Osteocyte (in vitro differentiated cells): ENCODE results near the gene KIRREL3. TPM values are rescaled to one million over a fixed set of nuclear protein-coding genes. Genes with fewer than 3 reads are reported as not detected.

Source experiments
- DNase-seq: peaks from one replicate; pipeline ENCODE4 v3.0.0; 2021; ENCODE audit warnings: mixed read lengths; ENCODE audit not compliant: unreplicated experiment; ENCODE audit errors: extremely low spot score
- H3K27ac Mint-ChIP-seq: one replicate; pipeline ENCODE4 v1.8.0; 2021; ENCODE audit warnings: mild to moderate bottlenecking, mixed read lengths; ENCODE audit not compliant: unreplicated experiment
- H3K27me3 Mint-ChIP-seq: one replicate; pipeline ENCODE4 v1.8.0; 2021; ENCODE audit warnings: mixed read lengths; ENCODE audit not compliant: unreplicated experiment
- H3K36me3 Mint-ChIP-seq: one replicate; pipeline ENCODE4 v1.8.0; 2021; ENCODE audit warnings: mixed read lengths; ENCODE audit not compliant: unreplicated experiment
- H3K4me1 Mint-ChIP-seq: one replicate; pipeline ENCODE4 v1.8.0; 2021; ENCODE audit warnings: mixed read lengths; ENCODE audit not compliant: unreplicated experiment
- H3K4me3 Mint-ChIP-seq: one replicate; pipeline ENCODE4 v1.8.0; 2021; ENCODE audit warnings: mild to moderate bottlenecking, moderate library complexity, mixed read lengths; ENCODE audit not compliant: unreplicated experiment
- H3K9me3 Mint-ChIP-seq: one replicate; pipeline ENCODE4 v1.8.0; 2021; ENCODE audit warnings: mixed read lengths; ENCODE audit not compliant: unreplicated experiment
- total RNA-seq: library from RNA; stranded (reverse); gene quantifications from 2 replicates; pipeline ENCODE4 v1.2.1, GENCODE V29; 2021
- TF ChIP-seq, protein P1 (sequence below): fragments of 200-600 bp; sonication (generic); IDR thresholded peaks from 2 replicates; pipeline ENCODE4 v1.5.0; 2021; ENCODE audit warnings: antibody characterized with exemption, mild to moderate bottlenecking, moderate library complexity

KIRREL3 gene
- total RNA-seq, 1 donor from 2014 or later, result 1.2 TPM

GRCh38 chr11:126548581-126549550, 451.7 kb downstream of the KIRREL3 start:
- no peaks in the 10 kb centered on the region for H3K27me3 Mint-ChIP-seq
- no peak overlapping the region for H3K4me3 Mint-ChIP-seq
- no peak overlapping the region for H3K27ac Mint-ChIP-seq
- H3K4me1 Mint-ChIP-seq, result peaks cover 4% of the 10 kb centered on the region
- TF ChIP-seq, protein P1, sequence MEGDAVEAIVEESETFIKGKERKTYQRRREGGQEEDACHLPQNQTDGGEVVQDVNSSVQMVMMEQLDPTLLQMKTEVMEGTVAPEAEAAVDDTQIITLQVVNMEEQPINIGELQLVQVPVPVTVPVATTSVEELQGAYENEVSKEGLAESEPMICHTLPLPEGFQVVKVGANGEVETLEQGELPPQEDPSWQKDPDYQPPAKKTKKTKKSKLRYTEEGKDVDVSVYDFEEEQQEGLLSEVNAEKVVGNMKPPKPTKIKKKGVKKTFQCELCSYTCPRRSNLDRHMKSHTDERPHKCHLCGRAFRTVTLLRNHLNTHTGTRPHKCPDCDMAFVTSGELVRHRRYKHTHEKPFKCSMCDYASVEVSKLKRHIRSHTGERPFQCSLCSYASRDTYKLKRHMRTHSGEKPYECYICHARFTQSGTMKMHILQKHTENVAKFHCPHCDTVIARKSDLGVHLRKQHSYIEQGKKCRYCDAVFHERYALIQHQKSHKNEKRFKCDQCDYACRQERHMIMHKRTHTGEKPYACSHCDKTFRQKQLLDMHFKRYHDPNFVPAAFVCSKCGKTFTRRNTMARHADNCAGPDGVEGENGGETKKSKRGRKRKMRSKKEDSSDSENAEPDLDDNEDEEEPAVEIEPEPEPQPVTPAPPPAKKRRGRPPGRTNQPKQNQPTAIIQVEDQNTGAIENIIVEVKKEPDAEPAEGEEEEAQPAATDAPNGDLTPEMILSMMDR, result no peak
- H3K9me3 Mint-ChIP-seq, result no peaks in the 10 kb centered on the region
- no peaks in the 10 kb centered on the region for H3K36me3 Mint-ChIP-seq
- DNase-seq, result no peak

DNA sequence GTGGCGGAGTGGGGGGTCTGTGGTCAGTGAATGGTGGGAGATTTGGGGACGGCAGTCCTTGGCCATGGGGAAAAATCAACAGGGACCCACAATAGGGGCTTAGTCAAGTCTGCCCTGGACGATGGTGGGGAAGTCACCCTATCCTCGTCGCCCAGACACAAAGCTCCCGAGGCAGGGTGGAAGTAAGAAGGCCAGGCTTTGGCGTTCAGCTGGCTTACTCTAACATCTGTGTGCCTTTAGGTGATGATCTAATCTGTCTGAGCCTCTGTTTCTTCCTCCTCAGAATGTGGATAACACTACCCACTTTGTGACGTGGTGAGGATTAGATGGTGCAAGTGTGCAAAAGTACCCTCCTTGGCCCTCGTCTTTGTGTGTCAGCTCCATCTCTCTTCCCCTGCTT, 452.9 kb downstream of the KIRREL3 start:
- no peak for DNase-seq
- no peak overlapping the region for H3K4me3 Mint-ChIP-seq
- TF ChIP-seq, protein P1, result no peak
- no peaks in the 10 kb centered on the region for H3K27me3 Mint-ChIP-seq
- no peaks in the 10 kb centered on the region for H3K36me3 Mint-ChIP-seq
- no peaks in the 10 kb centered on the region for H3K9me3 Mint-ChIP-seq
- H3K4me1 Mint-ChIP-seq, result peaks cover 4% of the 10 kb centered on the region
- no peak overlapping the region for H3K27ac Mint-ChIP-seq

DNA sequence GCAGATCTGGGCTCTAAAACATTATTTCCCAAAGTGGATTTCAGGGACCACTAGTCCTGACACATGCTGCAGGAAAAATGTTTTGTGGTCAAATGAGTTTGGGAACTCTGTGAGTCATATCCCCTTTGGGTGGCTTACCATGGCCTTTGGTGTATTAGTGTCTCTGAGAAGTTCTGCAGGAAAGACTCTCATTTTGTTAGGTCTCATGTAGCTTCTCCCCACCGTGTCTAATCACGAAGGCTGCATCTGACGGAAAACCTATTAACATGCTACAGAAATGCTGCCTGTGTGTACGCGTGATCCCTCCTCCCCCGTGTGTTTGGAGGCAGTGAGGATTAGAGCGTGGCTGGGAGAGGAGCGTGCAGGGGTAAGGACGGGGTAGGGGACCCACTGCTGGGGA, 453.4 kb downstream of the KIRREL3 start:
- H3K4me3 Mint-ChIP-seq, result no peak overlapping the region

DNA sequence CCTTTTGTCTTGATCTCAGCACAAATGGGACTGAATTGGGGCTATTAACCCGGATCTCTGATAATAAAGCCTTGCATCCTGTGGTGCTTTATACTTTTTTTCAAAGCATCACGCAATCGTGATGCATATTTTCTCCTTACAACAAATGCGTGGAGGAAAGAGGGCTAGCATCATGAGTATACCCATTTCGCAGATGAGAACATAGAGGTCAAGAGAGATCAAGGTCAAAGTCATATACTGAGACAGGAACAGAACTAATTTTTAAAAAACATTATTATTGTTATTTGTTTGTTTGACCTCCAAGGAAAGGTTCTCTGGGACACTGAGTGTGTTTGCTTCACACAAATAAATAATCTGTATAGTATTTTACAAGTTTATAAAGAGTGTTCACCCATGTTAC, 453.9 kb downstream of the KIRREL3 start:
- H3K36me3 Mint-ChIP-seq, result no peaks in the 10 kb centered on the region
- no peak for DNase-seq
- TF ChIP-seq, protein P1, result no peak
- H3K4me3 Mint-ChIP-seq, result no peak overlapping the region
- H3K9me3 Mint-ChIP-seq, result no peaks in the 10 kb centered on the region
- H3K27me3 Mint-ChIP-seq, result no peaks in the 10 kb centered on the region
- H3K27ac Mint-ChIP-seq, result no peak overlapping the region
- peaks cover 4% of the 10 kb centered on the region for H3K4me1 Mint-ChIP-seq

More for the DNA sequence above, 453.4 kb downstream of the KIRREL3 start:
- Mint-ChIP-seq H3K9me3 (no peaks in the 10 kb centered on the region), H3K4me1 (peaks cover 4% of the 10 kb centered on the region), H3K27ac (no peak overlapping the region), H3K36me3 (no peaks in the 10 kb centered on the region), H3K27me3 (no peaks in the 10 kb centered on the region)
- DNase-seq, result no peak
- TF ChIP-seq, protein P1, result no peak

- DNase-seq, result no peak
- no peaks in the 10 kb centered on the region for H3K9me3 Mint-ChIP-seq
These were observed 454.4 kb downstream of the KIRREL3 start for GRCh38 chr11:126546191-126546590.

More at GRCh38 chr11:126546191-126546590, 454.4 kb downstream of the KIRREL3 start:
- H3K36me3 Mint-ChIP-seq, result no peaks in the 10 kb centered on the region
- no peak overlapping the region for H3K27ac Mint-ChIP-seq
- H3K4me3 Mint-ChIP-seq, result no peak overlapping the region
- peaks cover 4% of the 10 kb centered on the region for H3K4me1 Mint-ChIP-seq
- H3K27me3 Mint-ChIP-seq, result no peaks in the 10 kb centered on the region
- TF ChIP-seq, protein P1, result no peak
